ENCODE results near the gene CCR5. TPM values are rescaled to one million over a fixed set of nuclear protein-coding genes. Genes with fewer than 3 reads are reported as not detected.

The CCR5 gene
- total RNA-seq, 4 donors from 2014 or later, result 0.23 to 1.8 (median 0.44) TPM

DNA sequence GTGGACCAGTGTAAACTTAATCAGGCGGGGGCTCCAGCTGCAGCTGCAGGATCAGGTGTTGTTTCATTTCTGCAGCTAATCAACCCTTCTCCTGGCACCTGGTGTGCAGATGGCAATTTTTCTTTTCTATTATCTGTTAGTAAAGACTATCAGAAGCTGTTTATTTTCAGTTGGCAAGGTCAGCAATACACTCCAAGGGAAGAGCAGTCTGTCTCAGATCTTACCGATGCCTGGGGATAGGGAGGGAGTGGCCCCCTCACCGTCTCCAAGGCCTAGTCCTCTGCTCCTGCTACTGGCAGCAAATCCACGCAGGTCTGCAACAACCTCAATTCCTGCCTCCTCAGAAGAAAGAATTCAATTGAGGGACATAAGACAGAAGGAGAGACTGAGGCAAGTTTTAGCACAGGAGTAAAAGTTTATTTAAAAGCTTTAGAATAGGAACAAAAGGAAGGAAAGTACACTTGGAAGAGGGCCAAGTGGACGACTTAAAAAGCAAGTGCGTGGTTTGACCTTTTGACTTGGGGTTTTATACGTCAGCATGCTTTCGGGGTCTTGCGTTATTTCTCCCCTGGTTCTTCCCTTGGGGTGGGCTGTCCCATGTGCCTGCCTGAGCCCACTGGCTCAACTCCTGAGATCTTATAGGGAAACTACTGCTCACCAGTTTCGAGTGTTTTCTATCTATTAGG, 45.5 kb downstream of the CCR5 start:
- Histone ChIP-seq H3K9me3 (no peaks in the 10 kb centered on the region), H3K4me3 (no peak overlapping the region), H3K36me3 (no peaks in the 10 kb centered on the region), H3K27ac (no peak overlapping the region), H3K27me3 (no peaks in the 10 kb centered on the region), H3K4me1 (no peaks in the 10 kb centered on the region)
- no peak for ATAC-seq
- TF ChIP-seq, protein P1, sequence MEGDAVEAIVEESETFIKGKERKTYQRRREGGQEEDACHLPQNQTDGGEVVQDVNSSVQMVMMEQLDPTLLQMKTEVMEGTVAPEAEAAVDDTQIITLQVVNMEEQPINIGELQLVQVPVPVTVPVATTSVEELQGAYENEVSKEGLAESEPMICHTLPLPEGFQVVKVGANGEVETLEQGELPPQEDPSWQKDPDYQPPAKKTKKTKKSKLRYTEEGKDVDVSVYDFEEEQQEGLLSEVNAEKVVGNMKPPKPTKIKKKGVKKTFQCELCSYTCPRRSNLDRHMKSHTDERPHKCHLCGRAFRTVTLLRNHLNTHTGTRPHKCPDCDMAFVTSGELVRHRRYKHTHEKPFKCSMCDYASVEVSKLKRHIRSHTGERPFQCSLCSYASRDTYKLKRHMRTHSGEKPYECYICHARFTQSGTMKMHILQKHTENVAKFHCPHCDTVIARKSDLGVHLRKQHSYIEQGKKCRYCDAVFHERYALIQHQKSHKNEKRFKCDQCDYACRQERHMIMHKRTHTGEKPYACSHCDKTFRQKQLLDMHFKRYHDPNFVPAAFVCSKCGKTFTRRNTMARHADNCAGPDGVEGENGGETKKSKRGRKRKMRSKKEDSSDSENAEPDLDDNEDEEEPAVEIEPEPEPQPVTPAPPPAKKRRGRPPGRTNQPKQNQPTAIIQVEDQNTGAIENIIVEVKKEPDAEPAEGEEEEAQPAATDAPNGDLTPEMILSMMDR (IDR thresholded peaks at IDR 0.05), result no peak
- TF ChIP-seq POLR2A (IDR thresholded peaks at IDR 0.05) (no peak), EP300 (IDR thresholded peaks at IDR 0.05) (no peak), POLR2AphosphoS5 (IDR thresholded peaks at IDR 0.05) (no peak)
- 34 to 42% methylated on average over 3 to 10 of the region's 10 CpGs for WGBS, 2 donors (ENCODE audit: low coverage in 1 of 2)

DNA sequence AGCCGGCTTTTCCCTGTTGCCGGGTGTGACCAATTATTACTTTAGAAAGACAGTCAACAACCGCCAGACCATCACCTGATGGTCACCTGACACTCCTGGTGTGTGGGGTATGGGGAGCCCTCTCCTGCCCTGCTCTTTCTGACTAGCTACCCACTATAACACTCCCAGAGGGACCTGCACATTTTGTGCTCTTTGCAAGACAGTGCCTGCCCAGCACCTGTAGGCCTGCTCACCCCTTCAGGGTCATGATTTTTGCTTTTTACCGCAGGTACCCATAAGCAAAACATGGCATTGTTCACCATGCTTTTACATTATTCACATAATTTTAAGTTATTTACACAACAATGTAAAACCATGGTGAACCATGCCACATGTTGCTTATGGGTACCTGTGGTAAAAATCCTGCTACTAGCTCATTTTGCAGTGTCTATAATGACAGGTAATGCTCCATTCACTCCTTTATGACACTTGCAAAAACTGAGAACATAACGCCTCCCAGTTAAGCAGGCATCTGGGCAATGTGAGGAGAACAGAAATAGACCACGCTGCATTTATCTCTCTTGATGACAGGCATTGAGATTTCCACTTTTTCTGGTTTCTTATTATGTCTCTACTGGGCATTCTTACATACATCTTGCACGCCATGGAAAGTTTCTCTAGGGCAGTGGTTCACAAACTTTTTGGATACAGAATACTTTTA, 46.2 kb downstream of the CCR5 start:
- no peaks in the 10 kb centered on the region for H3K36me3 ChIP-seq
- ATAC-seq, result no peak
- H3K27me3 ChIP-seq, result no peaks in the 10 kb centered on the region
- H3K27ac ChIP-seq, result no peak overlapping the region
- no peaks in the 10 kb centered on the region for H3K4me1 ChIP-seq
- no peaks in the 10 kb centered on the region for H3K9me3 ChIP-seq
- TF ChIP-seq, protein P1 (IDR thresholded peaks at IDR 0.05), result no peak
- TF ChIP-seq POLR2A (IDR thresholded peaks at IDR 0.05), result no peak
- no peak for TF ChIP-seq EP300 (IDR thresholded peaks at IDR 0.05)
- TF ChIP-seq POLR2AphosphoS5 (IDR thresholded peaks at IDR 0.05), result no peak
- H3K4me3 ChIP-seq, result no peak overlapping the region
- 74 to 91% methylated on average over 3 to 7 of the region's 7 CpGs for WGBS, 2 donors (ENCODE audit: low coverage in 1 of 2)

DNA sequence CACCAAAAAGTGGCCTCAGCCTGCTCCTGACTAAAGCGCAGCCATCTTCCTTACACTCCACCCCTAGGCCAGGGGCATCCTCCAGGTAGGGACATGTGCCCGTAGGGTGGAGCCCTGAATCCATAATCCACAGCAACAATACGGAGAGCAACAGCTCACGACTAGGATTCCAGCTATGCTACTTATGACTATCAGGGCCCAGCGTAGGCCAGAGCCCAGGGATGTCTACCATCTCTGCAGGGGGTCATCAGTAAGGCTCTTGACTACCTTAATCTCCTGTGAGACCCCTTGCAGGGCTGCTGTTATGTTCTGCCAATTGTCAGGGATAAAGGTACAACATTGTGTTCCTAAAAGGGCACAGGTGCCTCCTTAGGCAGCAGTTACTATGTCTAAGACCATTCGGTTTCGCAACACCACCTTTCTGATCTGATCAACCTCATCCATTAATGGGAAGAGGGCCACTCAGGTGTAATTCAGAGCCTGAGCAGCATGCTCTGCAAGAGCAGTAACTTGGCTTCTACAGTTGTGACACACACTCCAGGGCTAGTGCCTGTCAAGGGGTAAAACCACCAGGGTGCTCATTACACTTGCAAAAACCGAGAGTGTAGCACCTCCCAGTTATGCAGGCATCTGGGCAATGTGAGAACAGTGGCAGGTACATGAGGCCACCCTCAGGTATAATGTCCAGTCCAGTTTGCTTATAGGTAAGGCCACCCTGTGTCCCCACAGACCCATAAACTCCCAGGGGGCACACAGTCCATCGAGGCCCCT, 47.3 kb downstream of the CCR5 start:
- Histone ChIP-seq H3K27ac (no peak overlapping the region), H3K27me3 (no peaks in the 10 kb centered on the region), H3K9me3 (no peaks in the 10 kb centered on the region), H3K4me1 (no peaks in the 10 kb centered on the region), H3K4me3 (no peak overlapping the region), H3K36me3 (no peaks in the 10 kb centered on the region)
- TF ChIP-seq POLR2A (IDR thresholded peaks at IDR 0.05) (no peak), EP300 (IDR thresholded peaks at IDR 0.05) (no peak), POLR2AphosphoS5 (IDR thresholded peaks at IDR 0.05) (no peak)
- TF ChIP-seq, protein P1 (IDR thresholded peaks at IDR 0.05), result no peak
- no peak for ATAC-seq
- 89 to 100% methylated on average over 3 to 4 of the region's 9 CpGs for WGBS, 2 donors (ENCODE audit: low coverage in 1 of 2)

DNA sequence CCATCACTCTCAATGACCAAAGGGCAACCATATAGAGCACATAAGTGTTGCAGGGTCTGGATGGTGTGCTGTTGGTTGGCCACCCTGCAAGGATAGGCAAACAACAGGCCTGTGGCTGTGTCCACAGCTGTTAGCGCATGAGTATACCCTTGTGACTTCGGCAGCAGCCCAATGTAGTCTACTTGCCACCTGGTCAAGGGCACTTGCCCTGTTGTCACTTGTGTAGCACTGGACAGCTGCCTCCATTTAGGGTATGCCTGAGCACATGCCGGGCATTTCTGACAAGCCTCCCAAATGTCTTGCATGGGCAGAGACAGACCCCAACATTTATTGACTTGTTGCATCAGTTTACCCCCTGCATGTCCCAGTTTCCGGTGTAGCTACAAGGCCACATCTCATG, 49.1 kb downstream of the CCR5 start:
- Histone ChIP-seq H3K27ac (no peak overlapping the region), H3K4me1 (no peaks in the 10 kb centered on the region), H3K36me3 (no peaks in the 10 kb centered on the region), H3K4me3 (no peak overlapping the region), H3K9me3 (no peaks in the 10 kb centered on the region), H3K27me3 (no peaks in the 10 kb centered on the region)
- TF ChIP-seq EP300 (IDR thresholded peaks at IDR 0.05), result no peak
- no peak for TF ChIP-seq POLR2A (IDR thresholded peaks at IDR 0.05)
- TF ChIP-seq, protein P1 (IDR thresholded peaks at IDR 0.05), result no peak
- no peak for TF ChIP-seq POLR2AphosphoS5 (IDR thresholded peaks at IDR 0.05)
- no peak for ATAC-seq
- WGBS, 2 donors (ENCODE audit: low coverage in 1 of 2), result 100% methylated on average over 1 of the region's 4 CpGs
